Smooth muscle cell (in vitro differentiated cells): ENCODE data around the gene LYZL4. TPM values are rescaled to one million over a fixed set of nuclear protein-coding genes. Genes with fewer than 3 reads are reported as not detected.

Experiments used
- DNase-seq: peaks from one replicate; lab custom pipeline; 2025; ENCODE audit not compliant: unreplicated experiment; lab: John Stamatoyannopoulos, UW
- H2AFZ ChIP-seq: fragments of 200-600 bp; sonication (generic); 2 replicates; pipeline ENCODE4 v1.6.0; 2016; ENCODE audit warnings: antibody characterized with exemption, low read depth, mild to moderate bottlenecking
- H3F3A ChIP-seq: fragments of 200-600 bp; sonication (generic); 2 replicates; pipeline ENCODE4 v1.6.0; 2017; ENCODE audit warnings: antibody characterized with exemption, low read depth
- H3K27ac ChIP-seq: fragments of 200-600 bp; sonication (generic); 2 replicates; pipeline ENCODE4 v1.5.1; 2016; ENCODE audit warnings: low read depth, mild to moderate bottlenecking
- H3K27me3 ChIP-seq: fragments of 200-600 bp; sonication (generic); 2 replicates; pipeline ENCODE4 v1.6.1; 2016; ENCODE audit warnings: low read depth, mild to moderate bottlenecking
- H3K36me3 ChIP-seq: fragments of 200-600 bp; sonication (generic); 2 replicates; pipeline ENCODE4 v1.5.1; 2016; ENCODE audit warnings: low read depth
- H3K4me1 ChIP-seq: fragments of 200-600 bp; sonication (generic); 2 replicates; pipeline ENCODE4 v1.5.1; 2016; ENCODE audit warnings: low read depth
- H3K4me2 ChIP-seq: fragments of 200-600 bp; sonication (generic); 2 replicates; pipeline ENCODE4 v1.6.0; 2016; ENCODE audit warnings: mild to moderate bottlenecking
- H3K4me3 ChIP-seq: fragments of 200-600 bp; sonication (generic); 2 replicates; pipeline ENCODE4 v1.5.1; 2016; ENCODE audit warnings: mild to moderate bottlenecking
- H3K79me2 ChIP-seq: fragments of 200-600 bp; sonication (generic); 2 replicates; pipeline ENCODE4 v1.6.0; 2016; ENCODE audit warnings: low read depth, mild to moderate bottlenecking
- H3K9ac ChIP-seq: fragments of 200-600 bp; sonication (generic); 2 replicates; pipeline ENCODE4 v1.6.0; 2016; ENCODE audit warnings: low read depth
- H3K9me3 ChIP-seq: fragments of 200-600 bp; sonication (generic); replicated peaks from 2 replicates; pipeline ENCODE4 v1.5.1; 2016; ENCODE audit warnings: low read depth
- H4K20me1 ChIP-seq: fragments of 200-600 bp; sonication (generic); 2 replicates; pipeline ENCODE4 v1.6.0; 2016; ENCODE audit warnings: low read depth
- WGBS: methylation state at CpG from one replicate; pipeline ENCODE4 v1.1.7; 2016; ENCODE audit warnings: low lambda C conversion rate; 5-methylcytosine and 5-hydroxymethylcytosine counted together
- polyA plus RNA-seq: library from polyadenylated mRNA; unstranded; fragments of >200 nt; fragmentation: Nextera tagmentation; extraction: Ambion mirVana; gene quantifications from 2 replicates; pipeline ENCODE4 v1.2.1, GENCODE V29; 2016
- total RNA-seq: library from RNA; depleted of rRNA; stranded (reverse); fragments of >200 nt; gene quantifications from 2 replicates; pipeline ENCODE4 v1.2.3, GENCODE V29; 2014
- TF ChIP-seq, protein P1 (sequence below): fragments of 200-600 bp; sonication (generic); IDR thresholded peaks from 2 replicates; pipeline ENCODE4 v1.5.1; 2017; ENCODE audit warnings: borderline replicate concordance, mild to moderate bottlenecking, antibody characterized with exemption; ENCODE audit not compliant: insufficient read depth, poor library complexity, severe bottlenecking

The LYZL4 gene
- total and polyA plus RNA-seq, 2 experiments from 2014 or later = not detected

- Histone ChIP-seq H3K36me3 (no peaks in the 10 kb centered on the region), H3K27ac (no peak overlapping the region), H3K4me1 (no peaks in the 10 kb centered on the region), H3K9me3 (no peaks in the 10 kb centered on the region), H4K20me1 (no peaks in the 10 kb centered on the region), H3K27me3 (no peaks in the 10 kb centered on the region), H2AFZ (no peak overlapping the region), H3K4me2 (no peak overlapping the region), H3K9ac (no peak overlapping the region), H3F3A (no peaks in the 10 kb centered on the region), H3K79me2 (no peaks in the 10 kb centered on the region), H3K4me3 (no peak overlapping the region)
- 87% methylated on average over 2 of the region's 2 CpGs for WGBS
- TF ChIP-seq, protein P1, sequence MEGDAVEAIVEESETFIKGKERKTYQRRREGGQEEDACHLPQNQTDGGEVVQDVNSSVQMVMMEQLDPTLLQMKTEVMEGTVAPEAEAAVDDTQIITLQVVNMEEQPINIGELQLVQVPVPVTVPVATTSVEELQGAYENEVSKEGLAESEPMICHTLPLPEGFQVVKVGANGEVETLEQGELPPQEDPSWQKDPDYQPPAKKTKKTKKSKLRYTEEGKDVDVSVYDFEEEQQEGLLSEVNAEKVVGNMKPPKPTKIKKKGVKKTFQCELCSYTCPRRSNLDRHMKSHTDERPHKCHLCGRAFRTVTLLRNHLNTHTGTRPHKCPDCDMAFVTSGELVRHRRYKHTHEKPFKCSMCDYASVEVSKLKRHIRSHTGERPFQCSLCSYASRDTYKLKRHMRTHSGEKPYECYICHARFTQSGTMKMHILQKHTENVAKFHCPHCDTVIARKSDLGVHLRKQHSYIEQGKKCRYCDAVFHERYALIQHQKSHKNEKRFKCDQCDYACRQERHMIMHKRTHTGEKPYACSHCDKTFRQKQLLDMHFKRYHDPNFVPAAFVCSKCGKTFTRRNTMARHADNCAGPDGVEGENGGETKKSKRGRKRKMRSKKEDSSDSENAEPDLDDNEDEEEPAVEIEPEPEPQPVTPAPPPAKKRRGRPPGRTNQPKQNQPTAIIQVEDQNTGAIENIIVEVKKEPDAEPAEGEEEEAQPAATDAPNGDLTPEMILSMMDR = no peak
- no peak for DNase-seq
Measured at GRCh38 chr3:42402394-42403096, 7.9 kb downstream of the LYZL4 start.

GRCh38 chr3:42398080-42398479, 12.3 kb downstream of the LYZL4 start:
- H3F3A ChIP-seq = no peaks in the 10 kb centered on the region
- H4K20me1 ChIP-seq = no peaks in the 10 kb centered on the region
- no peaks in the 10 kb centered on the region for H3K9me3 ChIP-seq
- no peaks in the 10 kb centered on the region for H3K79me2 ChIP-seq
- H3K4me2 ChIP-seq = no peak overlapping the region
- no peaks in the 10 kb centered on the region for H3K4me1 ChIP-seq
- peaks cover 5% of the 10 kb centered on the region for H3K27me3 ChIP-seq
- no peak overlapping the region for H3K4me3 ChIP-seq
- H2AFZ ChIP-seq = no peak overlapping the region
- no peaks in the 10 kb centered on the region for H3K36me3 ChIP-seq
- H3K27ac ChIP-seq = no peak overlapping the region
- WGBS = 58% methylated on average over 3 of the region's 3 CpGs
- H3K9ac ChIP-seq = no peak overlapping the region
- DNase-seq = no peak
- TF ChIP-seq, protein P1 = no peak

DNA sequence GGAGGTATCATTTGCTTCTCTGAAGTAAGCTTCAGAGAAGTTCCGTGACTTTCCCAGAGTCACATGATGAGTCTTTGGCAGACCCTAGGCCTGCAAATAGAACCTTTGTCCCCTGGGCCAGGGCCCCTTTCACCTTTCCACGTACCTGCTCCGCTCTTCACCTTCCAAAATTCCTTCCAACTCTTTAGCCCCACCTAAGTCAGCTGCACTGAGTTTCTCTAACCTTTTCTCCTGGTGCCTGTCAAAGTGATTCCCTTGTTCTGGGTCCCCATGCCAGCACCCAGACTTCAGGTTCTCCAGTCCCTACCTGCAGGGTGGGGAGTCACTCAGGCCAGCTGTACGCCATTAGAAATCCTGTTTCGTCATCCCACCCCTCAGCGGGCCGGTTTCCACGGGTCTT, 12.8 kb downstream of the LYZL4 start:
- Histone ChIP-seq H2AFZ (no peak overlapping the region), H3K4me2 (no peak overlapping the region), H3K27me3 (peaks cover 5% of the 10 kb centered on the region), H3K4me1 (no peaks in the 10 kb centered on the region), H3K27ac (no peak overlapping the region), H3F3A (no peaks in the 10 kb centered on the region), H3K9me3 (no peaks in the 10 kb centered on the region), H3K9ac (no peak overlapping the region), H3K79me2 (no peaks in the 10 kb centered on the region), H4K20me1 (no peaks in the 10 kb centered on the region), H3K4me3 (no peak overlapping the region), H3K36me3 (no peaks in the 10 kb centered on the region)
- TF ChIP-seq, protein P1 = no peak
- WGBS = 97% methylated on average over 8 of the region's 8 CpGs
- no peak for DNase-seq
